ENCODE measurements around the gene CDK5RAP2. TPM values are rescaled to one million over a fixed set of nuclear protein-coding genes. Genes with fewer than 3 reads are reported as not detected.

Gene CDK5RAP2
- total RNA-seq, 1 experiment from 2014 or later = 56.4 TPM

DNA sequence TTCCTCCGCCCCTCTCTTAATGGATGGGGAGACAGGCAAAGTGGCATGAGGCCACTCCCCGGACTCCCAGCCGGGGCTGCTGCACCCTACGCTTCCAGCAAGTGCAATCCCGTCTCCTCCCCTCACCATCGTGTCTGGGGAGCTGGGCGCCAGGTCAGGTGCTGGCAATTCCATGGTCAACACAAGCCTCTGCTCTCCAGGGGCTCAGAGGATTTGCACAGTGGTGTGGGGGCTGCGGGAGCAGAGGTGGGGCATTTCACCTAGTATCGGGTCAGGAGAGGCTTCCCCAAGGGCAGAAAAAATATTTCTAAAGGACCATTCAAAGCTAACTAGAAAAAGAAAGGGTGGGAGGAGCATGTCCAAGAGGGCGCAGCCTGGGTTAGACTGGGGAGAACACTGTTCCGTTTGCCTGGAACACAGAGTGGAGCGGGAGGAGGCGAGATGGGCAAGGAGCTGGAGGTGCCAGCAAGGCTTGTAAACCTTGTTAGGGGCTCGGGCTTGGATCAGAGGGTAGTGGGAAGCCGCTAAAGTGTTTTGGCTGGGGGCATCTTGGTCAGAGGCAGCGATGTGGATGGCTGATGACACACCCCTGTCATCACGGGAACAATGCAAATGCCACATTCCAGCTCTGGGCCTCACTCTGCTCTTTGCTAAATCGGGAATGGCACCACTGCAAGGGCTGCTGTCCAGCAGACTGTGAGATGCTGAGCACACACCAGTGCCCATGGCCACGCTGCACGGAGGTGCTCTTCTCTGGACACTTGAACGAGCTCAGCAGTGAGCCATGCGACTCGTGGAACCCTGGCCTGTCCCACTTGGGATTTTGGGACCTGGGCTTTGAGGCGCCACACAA, 191.7 kb downstream of the CDK5RAP2 start:
- no peak overlapping the region for H3K4me2 ChIP-seq (ENCODE audit: insufficient read depth, insufficient read length, low read length)
- H3K4me1 Mint-ChIP-seq = peaks cover 9 to 10% of the 10 kb centered on the region in 2 experiments
- no peak overlapping the region for H3K14ac ChIP-seq (ENCODE audit: insufficient read depth, low read length)
- no peak overlapping the region for H2AFZ ChIP-seq (ENCODE audit: low read length)
- H2BK20ac ChIP-seq (ENCODE audit: low read depth, low read length, poor library complexity, severe bottlenecking) = no peak overlapping the region
- H3T11ph ChIP-seq (ENCODE audit: low read length) = no peak overlapping the region
- no peak overlapping the region for H2BK120ac ChIP-seq (ENCODE audit: low read depth, low read length, poor library complexity, severe bottlenecking)
- no peak overlapping the region for H3K9ac ChIP-seq (ENCODE audit: extremely low read depth, insufficient read length, low read length)
- H2BK12ac ChIP-seq (ENCODE audit: insufficient read length, low read depth, low read length) = no peak overlapping the region
- no CpG with 5 or more reads among the region's 24 CpGs for WGBS (ENCODE audit: extremely low coverage, insufficient read length, low lambda C conversion rate)
- H3K9me3 Mint-ChIP-seq = no peaks in the 10 kb centered on the region
- H2BK5ac ChIP-seq (ENCODE audit: insufficient read length, low read length) = no peak overlapping the region
- H3K4me3 Mint-ChIP-seq = no peak overlapping the region; a peak in 1 of 5 replicates
- H2BK15ac ChIP-seq (ENCODE audit: low read depth, low read length) = no peak overlapping the region
- TF ChIP-seq CTCF (conservative IDR thresholded peaks at IDR 0.05) = no peak
- no peaks in the 10 kb centered on the region for H3K79me2 ChIP-seq (ENCODE audit: insufficient read depth, low read length)
- no peaks in the 10 kb centered on the region for H3K27me3 ChIP-seq (ENCODE audit: insufficient read depth, low read length)
- no peak overlapping the region for H4K91ac ChIP-seq (ENCODE audit: insufficient read length, low read depth, low read length)
- no peak overlapping the region for H3K18ac ChIP-seq (ENCODE audit: insufficient read length, low read depth, low read length)
- no peaks in the 10 kb centered on the region for H3K4me1 ChIP-seq (ENCODE audit: insufficient read depth, low read length)
- H4K8ac ChIP-seq (replicated peaks; ENCODE audit: insufficient read length, low read depth, low read length) = no peak overlapping the region
- H3K36me3 Mint-ChIP-seq (ENCODE audit: insufficient read depth in 1 of 3, low read depth in 3 of 3) = peaks cover 19 to 54% (median 36%) of the 10 kb centered on the region in 3 experiments
- H3K9me3 ChIP-seq (ENCODE audit: control insufficient read depth, low read depth, low read length) = no peaks in the 10 kb centered on the region
- H3K56ac ChIP-seq (ENCODE audit: insufficient read length, low read depth, low read length) = no peak overlapping the region
- peak overlapping the region; percentile 24 to 93 (median 51); a peak in 3 of 7 replicates for H3K27ac Mint-ChIP-seq
- H3K27me3 Mint-ChIP-seq (ENCODE audit: low read depth) = no peaks in the 10 kb centered on the region
- H3K23ac ChIP-seq (ENCODE audit: insufficient read length, low read depth, low read length) = no peak overlapping the region
- no peaks in the 10 kb centered on the region for H3K23me2 ChIP-seq (ENCODE audit: insufficient read length, low read depth, low read length, poor library complexity, severe bottlenecking)
- H4K5ac ChIP-seq (ENCODE audit: insufficient read length, low read depth, low read length) = no peak overlapping the region
- no peaks in the 10 kb centered on the region for H4K20me1 ChIP-seq (ENCODE audit: control insufficient read depth, insufficient read depth, insufficient read length)
- H3K27ac ChIP-seq (ENCODE audit: insufficient read length, low read depth, low read length) = no peak overlapping the region
- H2AK5ac ChIP-seq (ENCODE audit: insufficient read length, low read length) = no peak overlapping the region
- no peaks in the 10 kb centered on the region for H3K79me1 ChIP-seq (ENCODE audit: insufficient read depth, low read depth, low read length, poor library complexity, severe bottlenecking)
- no peak for DNase-seq
- no peak overlapping the region for H3K4ac ChIP-seq (ENCODE audit: low read depth, low read length)

Data from H9 (cell line).